GM20000 (cell line): Measurements from ENCODE around the gene PRRT4.

Source experiments
- DNase-seq: peaks from one replicate; pipeline ENCODE4 v3.0.0; 2012; ENCODE audit warnings: low spot score
- CTCF ChIP-seq: IDR thresholded peaks from 2 replicates; pipeline ENCODE4 v1.5.1; 2012; ENCODE audit warnings: mild to moderate bottlenecking, control low read depth; ENCODE audit errors: extremely low read depth, missing control alignments

PRRT4 gene

GRCh38 chr7:128359939-128360338, 1.6 kb downstream of the PRRT4 start:
- DNase-seq, result no peak
- TF ChIP-seq CTCF, result no peak

GRCh38 chr7:128359336-128359735, 2.2 kb downstream of the PRRT4 start:
- DNase-seq, result no peak
- no peak for TF ChIP-seq CTCF

- no peak for TF ChIP-seq CTCF
- DNase-seq, result no peak
These were observed 3.3 kb downstream of the PRRT4 start for GRCh38 chr7:128358233-128358632.

- no peak for TF ChIP-seq CTCF
- DNase-seq, result no peak
These were observed 4.3 kb downstream of the PRRT4 start for GRCh38 chr7:128357217-128357613.

- DNase-seq, result no peak
- no peak for TF ChIP-seq CTCF
These were observed 4.8 kb downstream of the PRRT4 start for GRCh38 chr7:128356546-128357216.

GRCh38 chr7:128353610-128354009, 7.9 kb downstream of the PRRT4 start:
- DNase-seq, result no peak
- no peak for TF ChIP-seq CTCF

GRCh38 chr7:128353189-128353588, 8.3 kb downstream of the PRRT4 start:
- no peak for TF ChIP-seq CTCF

More at GRCh38 chr7:128353189-128353588, 8.3 kb downstream of the PRRT4 start:
- DNase-seq, result no peak
